Fibroblast of pulmonary artery (primary cell): ENCODE measurements around the gene ASAH2B.

Experiments
- DNase-seq: peaks from one replicate; pipeline ENCODE4 v3.0.0-alpha.2; 2010; ENCODE audit warnings: low read depth
- H3K4me3 ChIP-seq: replicated peaks from 2 replicates; pipeline ENCODE4 v1.5.1; 2011; ENCODE audit warnings: low read depth, mild to moderate bottlenecking, control low read depth, low read length, moderate library complexity
- CTCF ChIP-seq: IDR thresholded peaks from 2 replicates; pipeline ENCODE4 v1.5.1; 2011; ENCODE audit warnings: mild to moderate bottlenecking, control low read depth, low read length, inconsistent platforms; ENCODE audit errors: missing control alignments

Gene ASAH2B

GRCh38 chr10:50805981-50806622 is 66.4 kb downstream of the ASAH2B start:
- no peak for TF ChIP-seq CTCF
- no peak overlapping the region for H3K4me3 ChIP-seq
- DNase-seq, result no peak

GRCh38 chr10:50807851-50808776 is 68.4 kb downstream of the ASAH2B start:
- TF ChIP-seq CTCF, result no peak
- peak; percentile 4 for DNase-seq
- no peak overlapping the region for H3K4me3 ChIP-seq
